ENCODE measurements around the gene SYT13. TPM values are rescaled to one million over a fixed set of nuclear protein-coding genes. Genes with fewer than 3 reads are reported as not detected.

SYT13 gene
- total RNA-seq, 1 donor from 2014 or later, result 6.4 TPM

DNA sequence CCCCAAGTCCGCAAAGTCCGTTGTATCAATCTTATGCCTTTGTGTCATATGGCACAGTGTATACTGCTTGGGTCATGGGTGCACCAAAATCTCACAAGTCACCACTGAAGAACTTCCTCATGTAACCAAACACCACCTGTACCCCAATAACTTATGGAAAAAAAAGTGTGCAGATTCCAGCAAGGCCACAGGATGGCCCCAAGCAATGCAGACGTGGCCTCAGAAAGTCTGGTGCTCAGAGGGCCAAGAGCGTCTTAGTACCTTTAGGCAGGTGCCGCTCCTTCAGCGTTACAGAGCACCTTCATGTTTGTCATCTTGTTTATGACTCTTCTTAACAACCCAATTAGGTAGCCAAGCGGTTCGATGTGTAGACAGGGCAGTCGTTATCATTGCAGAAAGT lies 74.4 kb downstream of the SYT13 start:
- ATAC-seq (ENCODE audit: poor library complexity) (no peak), DNase-seq (no peak)
- intact Hi-C loops (cut with DNase I), result no loop called here

DNA sequence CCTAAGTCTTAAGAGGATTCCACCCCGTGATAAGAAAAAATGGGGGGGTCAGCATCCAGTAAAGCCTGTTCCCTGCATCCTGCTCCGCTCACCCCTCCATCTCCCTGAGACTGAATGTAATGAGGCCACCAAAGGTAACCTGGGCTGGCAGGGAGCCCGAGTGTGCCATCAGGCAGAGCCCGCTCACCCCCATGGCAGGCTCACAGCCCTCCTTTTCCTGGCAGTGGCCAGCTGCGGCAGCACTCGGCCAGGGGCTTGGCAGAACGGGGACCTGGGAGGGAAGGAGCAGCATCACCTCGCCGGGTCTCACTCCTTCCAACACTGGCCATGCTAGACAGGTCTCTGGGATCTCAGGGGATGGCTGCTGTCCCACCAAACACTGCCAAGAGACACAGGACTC lies 75.3 kb downstream of the SYT13 start:
- DNase-seq (no peak), ATAC-seq (ENCODE audit: poor library complexity) (no peak)
- intact Hi-C loops (cut with DNase I), result no loop called here

DNA sequence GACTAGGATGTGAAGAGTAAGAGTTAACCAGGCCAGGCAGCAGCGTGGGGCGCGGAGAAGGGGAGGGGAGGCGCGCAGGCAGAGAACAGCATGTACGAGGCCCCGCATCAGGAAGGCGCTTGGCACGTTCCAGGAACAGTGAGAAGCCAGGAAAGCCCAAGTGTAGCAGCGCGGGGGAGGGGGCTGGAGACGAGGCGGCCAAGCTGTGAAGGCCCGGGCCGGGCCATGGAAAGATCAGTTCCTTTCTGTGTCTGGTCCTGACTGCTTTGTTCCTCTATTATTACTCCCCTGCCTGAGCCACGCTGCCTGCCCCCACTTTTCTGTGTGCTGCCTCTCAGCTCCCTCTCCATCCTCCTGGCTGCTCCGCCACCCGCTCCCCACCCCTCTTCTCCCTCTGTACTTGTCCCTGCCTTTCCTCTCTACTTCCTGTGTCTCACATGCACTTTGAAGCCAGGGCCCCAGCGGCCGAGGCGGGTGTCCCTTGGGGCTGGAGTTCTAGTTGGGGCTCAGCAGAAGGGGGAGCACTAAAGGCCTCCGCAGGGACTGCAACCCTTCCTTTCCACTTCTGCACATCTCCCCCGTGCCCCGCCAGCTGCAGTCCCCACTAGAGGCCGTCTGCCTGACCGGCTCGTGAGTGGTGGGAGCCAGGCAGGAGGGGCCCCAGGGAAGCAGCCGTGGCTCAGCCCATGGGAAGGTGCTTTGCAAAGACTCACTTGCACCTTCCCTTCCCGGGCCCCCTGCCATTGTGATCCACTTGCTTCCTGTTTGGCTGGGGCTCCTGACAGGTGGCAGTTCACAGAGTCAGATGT lies 76.0 kb downstream of the SYT13 start:
- DNase-seq, result peak; percentile 95
- ATAC-seq (ENCODE audit: poor library complexity), result peak; percentile 95
- intact Hi-C loops (cut with DNase I), result no loop called here

DNA sequence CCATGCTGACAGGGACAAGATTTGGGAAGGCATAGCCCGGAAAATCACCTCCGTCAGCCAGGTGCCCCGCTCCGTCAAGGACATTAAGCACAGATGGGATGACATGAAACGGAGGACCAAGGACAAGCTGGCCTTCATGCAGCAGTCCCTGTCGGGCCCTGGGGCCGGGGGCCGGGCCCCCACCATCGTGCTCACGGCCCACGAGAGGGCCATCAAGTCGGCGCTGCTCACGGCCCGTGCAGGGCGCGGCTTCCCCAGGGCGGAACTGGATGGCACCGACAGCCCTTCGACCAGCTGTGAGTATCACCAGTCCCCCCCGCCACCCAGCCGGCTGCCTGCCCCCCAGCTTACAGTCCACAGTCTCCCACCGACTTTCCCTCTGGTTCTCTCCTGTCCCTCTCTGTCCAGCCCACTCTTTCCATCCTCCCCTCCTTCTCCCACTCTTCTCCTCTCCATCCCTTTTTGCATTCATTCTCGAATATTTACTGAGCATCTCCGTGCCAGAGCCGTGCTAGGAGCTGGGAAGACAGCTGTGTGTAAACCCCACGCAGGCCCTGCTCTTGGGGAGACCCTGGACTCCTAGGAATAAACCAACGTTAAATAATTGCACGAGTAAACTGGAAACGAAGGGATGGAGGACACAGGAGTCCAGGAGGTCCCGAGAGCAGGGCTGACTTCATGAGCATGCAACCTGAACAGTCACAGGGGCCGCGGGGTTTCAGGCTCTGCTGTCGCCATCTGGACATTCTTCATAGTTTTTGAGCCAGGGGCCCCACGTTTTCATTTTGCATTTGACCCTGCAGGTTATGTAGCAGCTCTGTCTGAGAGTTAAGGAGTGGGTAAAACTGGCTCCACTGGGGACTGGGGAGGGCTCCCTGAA lies 76.9 kb downstream of the SYT13 start:
- intact Hi-C loops (cut with DNase I), result no loop called here
- DNase-seq (no peak), ATAC-seq (ENCODE audit: poor library complexity) (peak; percentile 1)

DNA sequence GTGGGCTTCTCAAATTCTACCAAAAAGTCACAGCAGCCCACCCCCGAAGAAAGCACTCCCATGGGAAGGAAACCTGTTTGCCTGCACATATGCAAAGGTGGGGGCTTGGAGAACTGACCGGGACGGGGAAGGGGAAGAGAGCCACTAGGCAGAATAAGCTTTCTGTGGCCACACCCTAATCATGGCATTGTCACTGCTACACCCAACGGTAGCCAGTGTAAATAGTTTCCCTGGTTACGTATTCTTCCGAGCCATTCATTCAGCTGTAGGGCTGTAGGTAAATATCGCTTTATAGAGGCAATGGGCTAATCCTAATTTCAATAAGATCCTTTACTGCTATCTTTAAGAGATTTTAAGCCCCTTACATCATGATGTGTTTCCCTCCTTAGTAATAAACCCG lies 78.0 kb downstream of the SYT13 start:
- no peak for ATAC-seq (ENCODE audit: poor library complexity)
- no peak for DNase-seq
- intact Hi-C loops (cut with DNase I), result no loop called here

DNA sequence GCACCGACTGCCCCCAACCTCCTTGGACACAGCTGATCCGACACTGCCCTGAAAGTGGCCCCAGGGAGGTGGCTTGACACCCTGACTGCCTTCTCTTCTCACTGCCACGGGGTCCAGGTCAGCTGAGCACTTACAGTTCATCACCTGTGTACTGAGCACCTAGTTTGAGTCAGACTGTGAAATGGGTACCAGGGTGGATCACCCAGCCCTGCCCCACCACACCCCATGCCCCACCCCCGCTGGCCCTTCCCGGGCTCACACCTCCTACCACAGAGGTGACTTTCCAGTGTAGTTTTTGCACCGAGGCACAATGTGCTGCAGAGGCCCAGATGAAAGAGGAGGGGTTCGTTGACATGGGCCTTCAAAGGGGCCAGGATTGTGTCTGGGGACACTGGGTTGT lies 80.2 kb downstream of the SYT13 start:
- intact Hi-C loops (cut with DNase I), result no loop called here
- ATAC-seq (ENCODE audit: poor library complexity), result no peak
- DNase-seq, result no peak

DNA sequence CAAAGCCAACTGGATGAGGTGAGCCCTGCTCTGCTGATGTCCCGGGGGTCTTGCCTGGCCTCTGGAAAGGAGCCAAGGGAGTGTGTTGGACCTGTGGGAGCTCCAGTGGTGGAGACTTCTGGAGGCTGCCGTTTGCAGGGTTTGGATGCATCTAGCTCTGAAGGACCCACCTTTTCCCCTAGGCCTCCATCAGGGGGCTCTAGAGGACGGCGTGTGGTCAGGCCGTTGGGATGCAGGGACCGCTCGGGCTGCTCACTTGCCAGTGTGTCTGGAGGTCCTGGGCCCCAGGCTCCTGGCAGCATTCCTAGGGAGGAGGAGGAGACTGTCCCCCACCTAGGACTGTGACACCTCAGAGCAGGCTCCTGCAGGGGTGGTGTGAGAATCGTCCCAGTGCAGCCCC lies 81.4 kb downstream of the SYT13 start:
- ATAC-seq (ENCODE audit: poor library complexity) (no peak), DNase-seq (no peak)
- intact Hi-C loops (cut with DNase I), result no loop called here

DNA sequence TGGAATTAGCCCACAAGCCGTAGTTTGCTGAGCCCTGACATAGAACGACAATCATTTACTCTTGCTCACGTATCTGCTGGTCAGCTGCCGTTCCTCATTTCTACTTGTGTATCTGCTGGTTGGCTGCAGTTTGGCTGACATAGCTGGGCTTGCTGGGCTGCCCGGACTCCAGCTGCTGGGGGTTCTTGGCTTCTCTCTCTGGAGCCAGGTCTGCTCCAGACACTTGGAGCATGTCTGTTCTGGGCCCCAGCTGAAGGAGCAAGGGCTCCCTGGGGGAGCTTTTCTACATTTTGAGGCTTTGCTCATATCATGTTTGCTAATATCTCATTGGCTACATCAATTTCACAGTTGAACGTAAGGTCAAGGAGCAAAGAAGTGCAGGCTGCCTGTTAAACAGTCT lies 92.4 kb downstream of the SYT13 start:
- ATAC-seq (ENCODE audit: poor library complexity), result peak; percentile 87
- intact Hi-C loops (cut with DNase I), result no loop called here
- peak; percentile 67 for DNase-seq

Other genes starting within 250 kb of the SYT13 start
- gene PRDM11, start 139.7 kb downstream of the SYT13 start, total RNA-seq, result 17.3 TPM

Data from Right ventricle myocardium superior (tissue), 1 donor.